Superior temporal gyrus (tissue), 1 donor: Measurements from ENCODE around the gene RIN2.
"Not testable (repeated sequence)": the region's sequence is repeated elsewhere in the genome, so short reads cannot be mapped to it uniquely, and the experiment has no call there.

Source experiments
- DNase-seq: peaks from one replicate; pipeline ENCODE4 v3.0.0-alpha.2; 2016; ENCODE audit errors: extremely low spot score

RIN2 gene

GRCh38 chr20:19737025-19737424, 21.0 kb upstream of the RIN2 start:
- no peak for DNase-seq

GRCh38 chr20:19738951-19739350, 19.1 kb upstream of the RIN2 start:
- no peak for DNase-seq

GRCh38 chr20:19739351-19739750, 18.7 kb upstream of the RIN2 start:
- no peak for DNase-seq

GRCh38 chr20:19740512-19740911, 17.5 kb upstream of the RIN2 start:
- no peak for DNase-seq

GRCh38 chr20:19741924-19742323, 16.1 kb upstream of the RIN2 start:
- no peak for DNase-seq

- no peak for DNase-seq
These were observed 15.0 kb upstream of the RIN2 start for GRCh38 chr20:19742974-19743639.

GRCh38 chr20:19743640-19743995, 14.4 kb upstream of the RIN2 start:
- no peak for DNase-seq

- DNase-seq = no peak
These were observed 13.0 kb upstream of the RIN2 start for GRCh38 chr20:19745106-19745505.

- DNase-seq = no peak
These were observed 12.5 kb upstream of the RIN2 start for GRCh38 chr20:19745584-19745983.

GRCh38 chr20:19746396-19746795, 11.7 kb upstream of the RIN2 start:
- DNase-seq = no peak

- DNase-seq = no peak
These were observed 10.2 kb upstream of the RIN2 start for GRCh38 chr20:19747903-19748302.

GRCh38 chr20:19748681-19749080, 9.4 kb upstream of the RIN2 start:
- DNase-seq = no peak

- no peak for DNase-seq
These were observed 8.4 kb upstream of the RIN2 start for GRCh38 chr20:19749618-19750071.

- DNase-seq = no peak
These were observed 7.9 kb upstream of the RIN2 start for GRCh38 chr20:19750101-19750606.

- no peak for DNase-seq
These were observed 7.0 kb upstream of the RIN2 start for GRCh38 chr20:19750907-19751636.

GRCh38 chr20:19754201-19754600, 3.9 kb upstream of the RIN2 start:
- not testable (repeated sequence) for DNase-seq

GRCh38 chr20:19756761-19757486, 1.1 kb upstream of the RIN2 start:
- DNase-seq = no peak

GRCh38 chr20:19757487-19758132, 448 bp upstream of the RIN2 start:
- DNase-seq = peak; percentile 73

- no peak for DNase-seq
These were observed 658 bp downstream of the RIN2 start for GRCh38 chr20:19758501-19759331.

GRCh38 chr20:19760371-19760721, 2.3 kb downstream of the RIN2 start:
- DNase-seq = no peak

GRCh38 chr20:19761326-19761725, 3.3 kb downstream of the RIN2 start:
- DNase-seq = no peak
